NCI-H2107 treated with DMSO at 0.1 percent for 48 hours (cell line): ENCODE results near the gene ARL16.

ENCODE experiments used
- DNase-seq: peaks from one replicate; lab custom pipeline; 2025; ENCODE audit not compliant: unreplicated experiment; lab: John Stamatoyannopoulos, UW

ARL16 gene

GRCh38 chr17:81683584-81684441, at the start of gene ARL16, which contains the start of gene HGS:
Gene ARL16 (minus strand): TSS chr17:81683797. CDS start chr17:81683753, 44 bp downstream.
Gene HGS (plus strand): TSS chr17:81684011. CDS start chr17:81684067, 56 bp downstream.
- peak; percentile 92 for DNase-seq

GRCh38 chr17:81727324-81728031, 43.9 kb upstream of the ARL16 start:
- DNase-seq = peak; percentile 47

- no peak for DNase-seq
Observed at GRCh38 chr17:81726004-81726403, 42.4 kb upstream of the ARL16 start.

GRCh38 chr17:81725439-81725838, 41.8 kb upstream of the ARL16 start:
- DNase-seq = no peak

- DNase-seq = no peak
Observed at GRCh38 chr17:81723651-81724209, 40.1 kb upstream of the ARL16 start.

- DNase-seq = no peak
Observed at GRCh38 chr17:81722184-81723120, 38.9 kb upstream of the ARL16 start.

- DNase-seq = no peak
Observed at GRCh38 chr17:81720267-81721071, 36.9 kb upstream of the ARL16 start.

- no peak for DNase-seq
Observed at GRCh38 chr17:81719410-81720266, 36.0 kb upstream of the ARL16 start.

GRCh38 chr17:81717766-81718089, 34.1 kb upstream of the ARL16 start:
- no peak for DNase-seq

GRCh38 chr17:81717049-81717765, 33.6 kb upstream of the ARL16 start:
- DNase-seq = no peak

GRCh38 chr17:81716674-81716996, 33.0 kb upstream of the ARL16 start:
- no peak for DNase-seq

GRCh38 chr17:81715872-81716673, 32.5 kb upstream of the ARL16 start:
- DNase-seq = no peak

- DNase-seq = no peak
Observed at GRCh38 chr17:81715107-81715871, 31.7 kb upstream of the ARL16 start.

GRCh38 chr17:81714412-81715106, 31.0 kb upstream of the ARL16 start:
- DNase-seq = no peak

- DNase-seq = no peak
Observed at GRCh38 chr17:81713556-81714411, 30.2 kb upstream of the ARL16 start.
